Ishikawa (cell line): Measurements from ENCODE around the gene VPS37B.

ENCODE experiments used
- CEBPB ChIP-seq: IDR thresholded peaks from 2 replicates; pipeline ENCODE4 v1.6.1; 2012
- EGR1 ChIP-seq: IDR thresholded peaks from 2 replicates; pipeline ENCODE4 v1.6.1; 2012
- EP300 ChIP-seq: IDR thresholded peaks from 2 replicates; pipeline ENCODE4 v1.6.1; 2012; ENCODE audit warnings: borderline replicate concordance
- FOXM1 ChIP-seq: IDR thresholded peaks from 2 replicates; pipeline ENCODE4 v1.6.1; 2012; ENCODE audit warnings: low read depth, borderline replicate concordance
- NFIC ChIP-seq: IDR thresholded peaks from 2 replicates; pipeline ENCODE4 v1.6.1; 2012
- RAD21 ChIP-seq: IDR thresholded peaks from 2 replicates; pipeline ENCODE4 v1.6.1; 2012; ENCODE audit warnings: low read depth
- TAF1 ChIP-seq: IDR thresholded peaks from 2 replicates; pipeline ENCODE4 v1.6.1; 2012; ENCODE audit warnings: low read depth, mild to moderate bottlenecking
- TCF12 ChIP-seq: IDR thresholded peaks from 2 replicates; pipeline ENCODE4 v1.6.1; 2012; ENCODE audit warnings: low read depth
- TEAD4 ChIP-seq: IDR thresholded peaks from 2 replicates; pipeline ENCODE4 v1.6.1; 2012
- YY1 ChIP-seq: IDR thresholded peaks from 2 replicates; pipeline ENCODE4 v1.6.1; 2012; ENCODE audit warnings: low read depth
- ZBTB7A ChIP-seq: IDR thresholded peaks from 2 replicates; pipeline ENCODE4 v1.6.1; 2012; ENCODE audit warnings: low read depth
- TF ChIP-seq, protein P1 (sequence below): IDR thresholded peaks from 2 replicates; pipeline ENCODE4 v1.6.1; 2012
- TF ChIP-seq, protein P2 (sequence below): IDR thresholded peaks from 2 replicates; pipeline ENCODE4 v1.6.1; 2012
- TF ChIP-seq, protein P3 (sequence below): IDR thresholded peaks from 2 replicates; pipeline ENCODE4 v1.6.1; 2012; ENCODE audit warnings: low read depth, mild to moderate bottlenecking

The VPS37B gene

DNA sequence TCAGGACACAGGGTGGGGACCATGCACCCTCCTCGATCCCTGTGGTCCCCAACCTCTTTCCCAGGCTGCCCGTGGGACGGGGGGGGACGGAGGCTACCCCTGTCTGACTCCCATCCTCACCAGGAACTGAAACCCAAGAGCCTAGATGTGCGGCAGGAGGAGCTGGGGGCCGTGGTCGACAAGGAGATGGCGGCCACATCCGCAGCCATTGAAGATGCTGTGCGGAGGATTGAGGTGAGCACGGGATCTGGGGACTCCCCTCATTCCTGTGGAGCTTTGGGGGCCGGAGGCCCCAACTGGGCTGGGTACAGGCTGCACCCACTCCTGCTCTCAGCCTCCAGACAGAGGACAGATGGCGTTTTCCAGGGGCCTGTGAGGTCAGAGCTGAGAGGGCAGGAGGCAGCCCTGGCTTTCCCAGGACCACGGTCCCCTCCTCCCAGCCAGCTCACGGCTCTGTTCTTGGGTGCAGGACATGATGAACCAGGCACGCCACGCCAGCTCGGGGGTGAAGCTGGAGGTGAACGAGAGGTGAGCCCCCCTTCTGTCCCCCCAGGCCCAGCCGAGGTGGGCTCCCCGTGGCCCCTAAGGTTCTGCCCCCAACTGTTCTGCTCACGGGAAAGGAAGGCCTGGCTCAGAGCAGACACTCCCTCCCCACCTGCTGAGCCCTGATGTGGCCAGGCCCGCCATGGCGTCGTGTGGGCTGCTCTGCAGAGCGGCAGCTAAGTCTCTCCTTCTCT, 36.5 kb downstream of the VPS37B start:
- no peak for TF ChIP-seq NFIC
- no peak for TF ChIP-seq ZBTB7A
- TF ChIP-seq TEAD4 = no peak
- TF ChIP-seq, protein P1, sequence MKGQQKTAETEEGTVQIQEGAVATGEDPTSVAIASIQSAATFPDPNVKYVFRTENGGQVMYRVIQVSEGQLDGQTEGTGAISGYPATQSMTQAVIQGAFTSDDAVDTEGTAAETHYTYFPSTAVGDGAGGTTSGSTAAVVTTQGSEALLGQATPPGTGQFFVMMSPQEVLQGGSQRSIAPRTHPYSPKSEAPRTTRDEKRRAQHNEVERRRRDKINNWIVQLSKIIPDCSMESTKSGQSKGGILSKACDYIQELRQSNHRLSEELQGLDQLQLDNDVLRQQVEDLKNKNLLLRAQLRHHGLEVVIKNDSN = no peak
- no peak for TF ChIP-seq TCF12
- TF ChIP-seq, protein P2, sequence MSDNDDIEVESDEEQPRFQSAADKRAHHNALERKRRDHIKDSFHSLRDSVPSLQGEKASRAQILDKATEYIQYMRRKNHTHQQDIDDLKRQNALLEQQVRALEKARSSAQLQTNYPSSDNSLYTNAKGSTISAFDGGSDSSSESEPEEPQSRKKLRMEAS = no peak
- no peak for TF ChIP-seq FOXM1
- TF ChIP-seq EP300 = no peak

DNA sequence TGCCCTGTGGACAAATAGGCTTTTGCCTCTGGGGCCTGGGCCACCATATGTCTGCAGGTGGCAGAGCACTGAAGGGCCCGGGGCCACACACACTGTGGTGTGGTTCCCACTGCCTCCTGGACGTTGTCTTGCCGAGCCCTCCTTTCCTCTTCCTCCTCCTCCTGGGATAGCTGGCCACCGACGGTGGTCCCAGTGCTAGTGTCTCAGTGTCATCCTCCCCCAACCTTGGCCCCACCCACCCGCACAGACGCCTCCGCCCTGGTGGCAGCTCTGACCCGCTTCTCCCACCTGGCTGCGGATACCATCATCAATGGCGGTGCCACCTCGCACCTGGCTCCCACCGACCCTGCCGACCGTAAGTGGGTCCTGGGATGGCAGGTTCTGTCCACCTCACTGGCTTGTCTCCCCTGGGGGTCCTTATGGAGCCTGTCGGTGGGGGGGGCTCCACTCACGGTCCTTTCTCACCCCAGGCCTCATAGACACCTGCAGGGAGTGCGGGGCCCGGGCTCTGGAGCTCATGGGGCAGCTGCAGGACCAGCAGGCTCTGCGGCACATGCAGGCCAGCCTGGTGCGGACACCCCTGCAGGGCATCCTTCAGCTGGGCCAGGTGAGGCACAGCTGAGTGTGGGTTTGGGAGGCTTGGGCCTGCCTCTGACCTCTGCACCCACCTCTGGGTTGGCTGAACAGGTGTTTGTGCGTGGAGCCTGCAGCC, 37.2 kb downstream of the VPS37B start:
- TF ChIP-seq, protein P2 = no peak
- TF ChIP-seq, protein P3, sequence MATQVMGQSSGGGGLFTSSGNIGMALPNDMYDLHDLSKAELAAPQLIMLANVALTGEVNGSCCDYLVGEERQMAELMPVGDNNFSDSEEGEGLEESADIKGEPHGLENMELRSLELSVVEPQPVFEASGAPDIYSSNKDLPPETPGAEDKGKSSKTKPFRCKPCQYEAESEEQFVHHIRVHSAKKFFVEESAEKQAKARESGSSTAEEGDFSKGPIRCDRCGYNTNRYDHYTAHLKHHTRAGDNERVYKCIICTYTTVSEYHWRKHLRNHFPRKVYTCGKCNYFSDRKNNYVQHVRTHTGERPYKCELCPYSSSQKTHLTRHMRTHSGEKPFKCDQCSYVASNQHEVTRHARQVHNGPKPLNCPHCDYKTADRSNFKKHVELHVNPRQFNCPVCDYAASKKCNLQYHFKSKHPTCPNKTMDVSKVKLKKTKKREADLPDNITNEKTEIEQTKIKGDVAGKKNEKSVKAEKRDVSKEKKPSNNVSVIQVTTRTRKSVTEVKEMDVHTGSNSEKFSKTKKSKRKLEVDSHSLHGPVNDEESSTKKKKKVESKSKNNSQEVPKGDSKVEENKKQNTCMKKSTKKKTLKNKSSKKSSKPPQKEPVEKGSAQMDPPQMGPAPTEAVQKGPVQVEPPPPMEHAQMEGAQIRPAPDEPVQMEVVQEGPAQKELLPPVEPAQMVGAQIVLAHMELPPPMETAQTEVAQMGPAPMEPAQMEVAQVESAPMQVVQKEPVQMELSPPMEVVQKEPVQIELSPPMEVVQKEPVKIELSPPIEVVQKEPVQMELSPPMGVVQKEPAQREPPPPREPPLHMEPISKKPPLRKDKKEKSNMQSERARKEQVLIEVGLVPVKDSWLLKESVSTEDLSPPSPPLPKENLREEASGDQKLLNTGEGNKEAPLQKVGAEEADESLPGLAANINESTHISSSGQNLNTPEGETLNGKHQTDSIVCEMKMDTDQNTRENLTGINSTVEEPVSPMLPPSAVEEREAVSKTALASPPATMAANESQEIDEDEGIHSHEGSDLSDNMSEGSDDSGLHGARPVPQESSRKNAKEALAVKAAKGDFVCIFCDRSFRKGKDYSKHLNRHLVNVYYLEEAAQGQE = no peak

DNA sequence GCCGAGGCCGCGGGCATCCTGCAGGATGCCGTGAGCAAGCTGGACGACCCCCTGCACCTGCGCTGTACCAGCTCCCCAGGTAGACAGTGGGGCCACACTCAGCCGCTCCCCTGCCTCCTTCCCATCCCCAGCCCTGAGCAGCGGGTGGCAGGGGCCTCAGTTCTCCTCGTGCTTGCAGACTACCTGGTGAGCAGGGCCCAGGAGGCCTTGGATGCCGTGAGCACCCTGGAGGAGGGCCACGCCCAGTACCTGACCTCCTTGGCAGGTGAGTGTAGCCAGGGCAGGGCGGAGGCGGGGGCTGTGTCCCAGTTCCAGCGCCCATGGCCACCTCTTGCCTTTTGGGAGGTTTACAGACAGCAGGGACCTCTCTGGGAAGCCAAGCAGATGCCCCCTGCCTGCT, 37.8 kb downstream of the VPS37B start:
- no peak for TF ChIP-seq FOXM1
- TF ChIP-seq, protein P3 = no peak
- no peak for TF ChIP-seq RAD21
- TF ChIP-seq, protein P2 = no peak
- TF ChIP-seq EP300 = no peak
- no peak for TF ChIP-seq YY1
- no peak for TF ChIP-seq NFIC
- TF ChIP-seq TAF1 = no peak
- TF ChIP-seq TCF12 = no peak
- TF ChIP-seq CEBPB = no peak
- no peak for TF ChIP-seq ZBTB7A

DNA sequence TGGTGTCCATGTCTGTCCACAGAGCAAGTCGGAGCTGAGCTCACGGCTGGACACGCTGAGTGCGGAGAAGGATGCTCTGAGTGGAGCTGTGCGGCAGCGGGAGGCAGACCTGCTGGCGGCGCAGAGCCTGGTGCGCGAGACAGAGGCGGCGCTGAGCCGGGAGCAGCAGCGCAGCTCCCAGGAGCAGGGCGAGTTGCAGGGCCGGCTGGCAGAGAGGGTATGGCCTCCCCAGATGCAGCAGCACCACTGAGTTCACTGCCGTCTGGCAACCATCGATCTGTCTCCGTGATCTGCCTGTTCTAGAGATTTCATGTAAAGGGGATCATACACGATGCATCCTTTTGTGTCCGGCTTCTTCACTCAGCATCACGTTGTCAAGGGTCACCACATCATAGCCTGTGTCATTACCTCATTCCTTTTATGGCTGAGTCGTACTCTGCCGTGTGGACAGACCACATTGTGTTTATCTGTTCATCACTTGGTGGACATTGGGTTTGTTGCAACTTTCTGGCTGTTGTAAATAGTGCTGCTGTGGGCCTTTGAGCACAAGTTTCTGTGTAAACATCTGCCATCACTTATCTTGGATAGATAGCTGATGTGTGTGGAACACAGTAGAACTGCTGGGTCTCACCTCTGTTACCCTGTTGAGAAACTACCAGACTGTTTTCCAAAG, 38.8 kb downstream of the VPS37B start:
- TF ChIP-seq, protein P2 = no peak
- TF ChIP-seq EGR1 (no peak), CEBPB (no peak), EP300 (no peak), TAF1 (no peak)
- TF ChIP-seq, protein P1 = no peak
- TF ChIP-seq, protein P3 = no peak
